Measurements from ENCODE around the gene COL23A1. TPM values are rescaled to one million over a fixed set of nuclear protein-coding genes. Genes with fewer than 3 reads are reported as not detected.
A peak's percentile ranks its signal among the peaks of the same experiment; 100 is the strongest.

Gene COL23A1
- total and polyA plus RNA-seq, 2 experiments from 2014 or later = 4.8 to 8.2 TPM

DNA sequence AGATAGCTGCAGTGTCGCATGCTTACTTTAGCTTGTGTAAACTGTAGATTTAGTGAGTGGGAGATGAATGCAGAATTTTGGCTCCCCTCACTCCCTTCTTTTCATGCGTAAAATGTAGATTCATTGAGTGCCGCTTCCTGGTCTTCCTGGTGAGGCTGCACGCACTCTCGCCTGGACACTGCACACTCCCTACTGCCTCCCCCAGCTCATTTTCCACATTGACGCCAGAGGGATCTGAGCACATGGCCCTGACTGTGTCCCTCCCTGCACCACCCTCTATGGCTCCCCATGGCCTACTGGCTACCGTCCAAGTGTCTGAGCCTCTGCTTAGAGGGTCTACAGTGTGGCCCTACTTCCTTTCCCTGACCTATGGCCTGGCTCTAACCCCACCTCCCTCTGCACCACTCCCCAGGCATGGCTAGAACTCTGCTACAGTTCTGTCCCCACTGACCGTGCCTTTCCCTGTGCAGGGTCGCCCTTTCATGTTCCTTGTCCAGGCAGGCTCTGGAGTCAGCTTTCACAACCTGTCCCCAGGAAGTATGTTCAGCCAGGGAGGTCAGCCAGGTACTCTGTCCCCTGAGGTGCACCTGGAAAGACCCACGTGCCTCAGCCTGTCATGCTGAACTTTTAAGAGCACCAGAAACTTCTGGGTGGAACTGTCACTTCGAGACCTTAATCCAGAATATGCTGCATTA, 160.6 kb downstream of the COL23A1 start:
- ATAC-seq (no peak), DNase-seq (ENCODE audit: low spot score) (no peak)
- no peaks in the 10 kb centered on the region for H4K20me1 ChIP-seq (replicated peaks; ENCODE audit: insufficient read depth)
- no peak overlapping the region for H3K27ac ChIP-seq (ENCODE audit: low read depth)
- peaks cover 5% of the 10 kb centered on the region; the same call in 2 of the 3 replicates for H3K36me3 Mint-ChIP-seq (ENCODE audit: low read depth)
- no peak overlapping the region for H3K4me3 Mint-ChIP-seq
- no peaks in the 10 kb centered on the region for H3F3A ChIP-seq (replicated peaks; ENCODE audit: low read depth)
- peaks cover 33% of the 10 kb centered on the region for H3K4me1 Mint-ChIP-seq
- H3K4me1 ChIP-seq (ENCODE audit: insufficient read depth) = peaks cover 6% of the 10 kb centered on the region; the same call in 1 of the 2 replicates
- H3K79me2 ChIP-seq (replicated peaks; ENCODE audit: insufficient read depth) = no peaks in the 10 kb centered on the region
- H3K27me3 Mint-ChIP-seq (ENCODE audit: insufficient read depth, low read depth, poor library complexity) = peaks cover 5% of the 10 kb centered on the region
- peaks cover 9% of the 10 kb centered on the region for H3K9me3 Mint-ChIP-seq
- H3K4me3 ChIP-seq = no peak overlapping the region
- H3K9me2 ChIP-seq (ENCODE audit: insufficient read depth) = no peaks in the 10 kb centered on the region
- H2AFZ ChIP-seq = no peak overlapping the region
- peak overlapping the region; percentile 36; the same call in 1 of the 2 replicates for H3K27ac Mint-ChIP-seq
- no peaks in the 10 kb centered on the region for H3K36me3 ChIP-seq (ENCODE audit: insufficient read depth)
- no peaks in the 10 kb centered on the region for H3K27me3 ChIP-seq (ENCODE audit: insufficient read depth)
- no peak overlapping the region for H3K4me2 ChIP-seq
- TF ChIP-seq EZH2phosphoT487 (IDR thresholded peaks at IDR 0.05; ENCODE audit: unreplicated experiment) = no peak
- TF ChIP-seq ETS1 (IDR thresholded peaks at IDR 0.05) = no peak

- H3K27ac ChIP-seq (ENCODE audit: low read depth) = no peak overlapping the region
- TF ChIP-seq, protein P1, sequence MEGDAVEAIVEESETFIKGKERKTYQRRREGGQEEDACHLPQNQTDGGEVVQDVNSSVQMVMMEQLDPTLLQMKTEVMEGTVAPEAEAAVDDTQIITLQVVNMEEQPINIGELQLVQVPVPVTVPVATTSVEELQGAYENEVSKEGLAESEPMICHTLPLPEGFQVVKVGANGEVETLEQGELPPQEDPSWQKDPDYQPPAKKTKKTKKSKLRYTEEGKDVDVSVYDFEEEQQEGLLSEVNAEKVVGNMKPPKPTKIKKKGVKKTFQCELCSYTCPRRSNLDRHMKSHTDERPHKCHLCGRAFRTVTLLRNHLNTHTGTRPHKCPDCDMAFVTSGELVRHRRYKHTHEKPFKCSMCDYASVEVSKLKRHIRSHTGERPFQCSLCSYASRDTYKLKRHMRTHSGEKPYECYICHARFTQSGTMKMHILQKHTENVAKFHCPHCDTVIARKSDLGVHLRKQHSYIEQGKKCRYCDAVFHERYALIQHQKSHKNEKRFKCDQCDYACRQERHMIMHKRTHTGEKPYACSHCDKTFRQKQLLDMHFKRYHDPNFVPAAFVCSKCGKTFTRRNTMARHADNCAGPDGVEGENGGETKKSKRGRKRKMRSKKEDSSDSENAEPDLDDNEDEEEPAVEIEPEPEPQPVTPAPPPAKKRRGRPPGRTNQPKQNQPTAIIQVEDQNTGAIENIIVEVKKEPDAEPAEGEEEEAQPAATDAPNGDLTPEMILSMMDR (conservative IDR thresholded peaks at IDR 0.05; ENCODE audit: low read depth in 2 of 2) = no peak
- TF ChIP-seq ZNF331 (CRISPR knock-in tag; IDR thresholded peaks at IDR 0.05; ENCODE audit: low read depth) (no peak), ZNF114 (CRISPR knock-in tag; IDR thresholded peaks at IDR 0.05) (no peak), POLR2AphosphoS5 (IDR thresholded peaks at IDR 0.05; ENCODE audit: low read depth) (no peak), NANOG (IDR thresholded peaks at IDR 0.05; ENCODE audit: borderline replicate concordance) (no peak), ZNF462 (CRISPR knock-in tag; IDR thresholded peaks at IDR 0.05) (no peak), STAT1 (IDR thresholded peaks at IDR 0.05; ENCODE audit: unreplicated experiment) (no peak), ETS1 (IDR thresholded peaks at IDR 0.05) (no peak), CREB1 (CRISPR knock-in tag; IDR thresholded peaks at IDR 0.05; ENCODE audit: low read depth) (no peak), EZH2phosphoT487 (IDR thresholded peaks at IDR 0.05; ENCODE audit: unreplicated experiment) (no peak), JUNB (IDR thresholded peaks at IDR 0.05; ENCODE audit: unreplicated experiment) (no peak)
Measured at GRCh38 chr5:178429156-178429468, 161.1 kb downstream of the COL23A1 start.

More at GRCh38 chr5:178429156-178429468, 161.1 kb downstream of the COL23A1 start:
- H3K9me3 Mint-ChIP-seq = peaks cover 9% of the 10 kb centered on the region
- Histone ChIP-seq H3F3A (replicated peaks; ENCODE audit: low read depth) (no peaks in the 10 kb centered on the region), H3K79me2 (replicated peaks; ENCODE audit: insufficient read depth) (no peaks in the 10 kb centered on the region), H3K4me2 (no peak overlapping the region; the same call in 1 of the 2 replicates), H4K20me1 (replicated peaks; ENCODE audit: insufficient read depth) (no peaks in the 10 kb centered on the region), H3K9me2 (ENCODE audit: insufficient read depth) (no peaks in the 10 kb centered on the region), H3K36me3 (ENCODE audit: insufficient read depth) (no peaks in the 10 kb centered on the region), H3K4me3 (no peak overlapping the region), H3K27me3 (ENCODE audit: insufficient read depth) (no peaks in the 10 kb centered on the region), H2AFZ (no peak overlapping the region), H3K4me1 (ENCODE audit: insufficient read depth) (peaks cover 6% of the 10 kb centered on the region; the same call in 1 of the 2 replicates)
- peaks cover 32% of the 10 kb centered on the region for H3K4me1 Mint-ChIP-seq
- no peak; the same call in 2 of the 3 replicates for ATAC-seq
- peaks cover 6% of the 10 kb centered on the region for H3K27me3 Mint-ChIP-seq (ENCODE audit: insufficient read depth, low read depth, poor library complexity)
- no peak overlapping the region for H3K4me3 Mint-ChIP-seq
- DNase-seq (ENCODE audit: low spot score) = no peak
- H3K36me3 Mint-ChIP-seq (ENCODE audit: low read depth) = peaks cover 5% of the 10 kb centered on the region; the same call in 2 of the 3 replicates
- H3K27ac Mint-ChIP-seq = peak overlapping the region; percentile 36; the same call in 1 of the 2 replicates

Measured in GM23338 (cell line).